ENCODE data around the gene LRMDA.

The LRMDA gene

GRCh38 chr10:75486591-75486990 is 55.2 kb downstream of the LRMDA start:
- DNase-seq, result no peak
- in situ Hi-C loops (cut with HindIII; ENCODE audit: low pct_ligation_motif_present, low pct_unique_long_range_greater_than_20kb, low sequenced_read_pairs), result no loop called here

DNA sequence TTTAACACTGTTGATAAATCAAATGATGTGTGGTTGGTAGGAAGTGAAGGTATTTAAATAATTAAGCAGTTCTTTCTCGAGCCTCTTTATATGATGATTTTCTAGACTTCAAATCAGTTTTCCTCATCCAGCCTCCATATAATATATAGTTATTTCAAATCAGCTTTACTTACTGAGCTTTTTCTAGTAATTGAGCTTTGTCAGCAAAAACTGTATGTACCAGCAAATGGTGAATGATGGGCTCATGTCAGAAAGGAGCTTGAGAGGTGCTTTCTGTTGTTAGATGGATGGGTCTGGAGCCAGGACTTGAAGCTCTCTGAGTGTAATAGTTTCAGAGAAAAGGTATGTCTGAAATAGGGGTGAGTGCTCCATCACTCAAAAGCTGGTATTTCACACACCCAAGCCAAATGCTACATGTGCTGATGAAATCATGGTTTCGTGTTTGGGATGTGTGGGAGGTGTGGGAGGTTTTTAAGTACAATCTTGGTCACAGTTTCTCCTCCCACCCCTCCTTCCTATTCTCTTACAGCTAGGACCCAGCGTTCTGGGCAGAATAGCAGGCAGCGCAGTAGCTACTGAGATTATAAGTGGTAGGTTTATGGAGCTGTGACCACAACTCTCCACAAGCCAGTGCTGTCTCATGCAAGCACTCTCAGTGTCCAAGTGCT is 55.8 kb downstream of the LRMDA start:
- no peak for DNase-seq
- in situ Hi-C loops (cut with HindIII; ENCODE audit: low pct_ligation_motif_present, low pct_unique_long_range_greater_than_20kb, low sequenced_read_pairs), result no loop called here

DNA sequence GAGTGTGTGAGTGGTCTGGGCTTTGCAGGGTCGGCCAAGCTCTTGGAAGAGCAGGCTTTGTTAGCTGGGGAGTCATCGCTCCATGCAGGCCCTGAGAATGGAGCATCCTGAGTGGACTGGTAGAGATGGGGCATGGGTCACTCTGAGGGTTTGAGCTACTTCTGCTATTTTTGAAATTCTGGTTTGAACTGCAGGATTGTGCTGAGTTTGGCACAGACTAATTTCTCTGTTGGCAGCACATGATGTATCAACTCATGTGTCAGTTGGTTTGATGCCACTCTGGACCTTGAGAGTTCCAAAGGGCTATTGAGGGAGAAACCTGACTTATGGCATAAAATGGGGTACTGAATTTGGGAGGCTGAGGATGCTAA is 56.3 kb downstream of the LRMDA start:
- DNase-seq, result no peak

DNA sequence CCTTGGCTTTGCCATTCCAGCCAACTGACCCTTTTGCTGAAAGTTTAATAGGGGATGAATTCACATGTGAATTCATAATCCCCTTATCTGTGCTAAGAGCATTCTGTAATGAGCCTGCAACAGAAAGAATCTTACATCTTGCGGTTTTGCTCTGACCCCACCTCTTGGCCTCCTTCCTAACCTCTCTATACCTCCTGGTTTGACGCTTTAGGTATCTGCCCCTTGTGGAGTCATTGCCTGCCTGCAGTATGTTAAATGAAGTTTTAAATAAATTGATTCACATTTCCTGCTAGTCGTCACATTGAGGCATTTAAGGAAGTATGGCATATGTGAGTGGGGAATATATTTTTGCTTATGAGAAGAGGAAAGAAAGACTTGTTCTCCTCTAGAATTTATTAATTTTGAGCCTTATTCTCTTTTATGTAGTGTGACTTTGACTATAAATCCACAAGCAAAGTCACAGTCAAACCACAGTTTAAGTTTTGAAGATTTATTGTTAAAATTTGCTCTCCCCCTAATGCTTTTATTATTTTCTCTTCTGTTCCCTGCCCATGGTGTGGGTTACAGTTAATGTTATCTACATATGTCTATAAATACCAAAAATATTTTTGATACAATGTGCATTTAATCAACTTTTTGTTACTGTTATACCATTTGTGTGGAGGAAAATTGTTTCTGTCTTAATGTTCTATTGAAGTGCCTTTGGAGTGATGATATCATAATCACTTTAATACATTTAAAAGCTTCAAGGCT is 60.9 kb downstream of the LRMDA start:
- no peak for DNase-seq
- in situ Hi-C loops (cut with HindIII; ENCODE audit: low pct_ligation_motif_present, low pct_unique_long_range_greater_than_20kb, low sequenced_read_pairs), result no loop called here

More for the DNA sequence above, 56.3 kb downstream of the LRMDA start:
- in situ Hi-C loops (cut with HindIII; ENCODE audit: low pct_ligation_motif_present, low pct_unique_long_range_greater_than_20kb, low sequenced_read_pairs), result no loop called here

DNA sequence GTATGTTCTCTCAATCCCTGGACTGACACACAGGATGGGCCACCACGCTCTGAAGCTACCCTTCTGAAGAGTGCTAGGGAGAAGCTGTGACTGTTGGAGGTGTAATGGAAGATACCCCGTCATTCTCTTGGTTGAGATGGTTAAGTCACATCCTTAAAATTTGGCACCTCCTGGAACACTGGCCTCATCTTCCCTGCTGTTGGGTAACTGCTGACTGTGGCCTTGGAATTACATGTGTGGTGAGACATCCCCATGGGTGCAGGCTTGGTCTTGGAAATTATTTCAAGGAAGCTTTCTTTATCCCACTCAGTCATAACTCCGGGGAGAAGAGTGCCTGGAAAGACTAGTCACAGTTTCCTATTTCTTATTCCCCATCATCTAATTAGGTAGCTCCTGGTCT is 62.0 kb downstream of the LRMDA start:
- in situ Hi-C loops (cut with HindIII; ENCODE audit: low pct_ligation_motif_present, low pct_unique_long_range_greater_than_20kb, low sequenced_read_pairs), result no loop called here
- DNase-seq, result no peak

GRCh38 chr10:75495434-75496190 is 64.2 kb downstream of the LRMDA start:
- no peak for DNase-seq
- in situ Hi-C loops (cut with HindIII; ENCODE audit: low pct_ligation_motif_present, low pct_unique_long_range_greater_than_20kb, low sequenced_read_pairs), result no loop called here

DNA sequence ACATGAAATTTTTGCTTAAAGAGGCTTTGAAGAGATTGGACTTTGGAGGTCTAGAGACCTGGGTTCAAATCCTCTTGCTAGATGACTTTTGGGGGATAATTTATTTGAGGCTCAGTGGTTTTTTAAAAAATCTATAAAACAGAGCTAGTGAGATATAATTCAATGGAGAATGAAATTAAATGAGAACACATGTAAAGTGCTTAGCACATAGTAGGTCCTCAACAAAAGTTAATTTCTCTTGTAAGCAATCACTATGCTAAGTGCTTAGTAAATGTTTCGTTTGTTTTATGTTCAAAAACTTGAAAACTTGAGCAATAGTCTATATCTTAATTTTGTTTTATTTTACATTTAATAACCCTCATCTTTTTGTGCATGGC is 64.8 kb downstream of the LRMDA start:
- in situ Hi-C loops (cut with HindIII; ENCODE audit: low pct_ligation_motif_present, low pct_unique_long_range_greater_than_20kb, low sequenced_read_pairs), result no loop called here
- DNase-seq, result no peak

DNA sequence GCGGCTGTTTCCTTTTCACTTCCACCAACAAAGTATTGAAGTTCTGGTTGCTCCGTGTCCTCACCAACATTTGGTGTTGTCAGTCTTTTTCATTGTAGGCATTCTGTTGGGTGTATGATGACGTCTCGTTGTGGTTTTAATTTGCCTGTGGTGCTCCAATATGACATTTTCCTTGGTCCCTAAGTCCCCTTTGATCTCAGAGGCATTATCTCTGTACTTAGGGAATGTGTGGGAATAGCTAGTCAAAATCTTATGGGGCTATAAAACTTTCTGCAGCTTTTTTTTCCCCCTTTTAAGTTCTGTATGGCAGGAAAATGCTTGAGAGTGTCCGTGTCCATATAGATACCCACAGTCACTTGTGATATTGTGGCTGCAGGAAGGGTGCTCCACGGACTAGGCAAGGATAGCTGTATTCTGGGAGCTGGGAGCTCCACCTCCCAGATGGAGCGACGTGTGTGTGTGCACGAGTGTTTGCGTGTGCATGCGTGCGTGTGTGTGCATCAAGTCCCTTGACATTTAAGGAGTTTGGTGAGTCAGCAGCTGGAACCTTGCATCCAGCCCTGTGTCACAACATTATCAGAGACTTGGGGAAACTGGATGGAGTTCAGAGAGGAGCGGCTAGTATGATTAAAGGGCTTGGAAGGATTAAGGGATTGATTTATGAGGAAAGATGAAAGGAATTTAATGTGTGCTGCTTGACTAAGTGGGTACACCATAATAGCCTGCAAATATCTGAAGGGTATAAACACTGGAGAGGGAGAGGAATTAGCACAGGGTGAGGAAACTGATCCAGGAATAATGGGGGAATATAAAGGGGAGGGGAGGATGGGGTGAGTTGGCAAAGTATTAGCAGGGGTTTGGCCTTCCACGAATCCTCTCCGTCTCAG is 66.8 kb downstream of the LRMDA start:
- in situ Hi-C loops (cut with HindIII; ENCODE audit: low pct_ligation_motif_present, low pct_unique_long_range_greater_than_20kb, low sequenced_read_pairs), result no loop called here
- no peak for DNase-seq

- no peak for DNase-seq
- in situ Hi-C loops (cut with HindIII; ENCODE audit: low pct_ligation_motif_present, low pct_unique_long_range_greater_than_20kb, low sequenced_read_pairs), result no loop called here
Observed at GRCh38 chr10:75498884-75499350, 67.5 kb downstream of the LRMDA start.

- DNase-seq, result no peak
- in situ Hi-C loops (cut with HindIII; ENCODE audit: low pct_ligation_motif_present, low pct_unique_long_range_greater_than_20kb, low sequenced_read_pairs), result no loop called here
Observed at GRCh38 chr10:75499556-75500160, 68.2 kb downstream of the LRMDA start.

- no peak for DNase-seq
- in situ Hi-C loops (cut with HindIII; ENCODE audit: low pct_ligation_motif_present, low pct_unique_long_range_greater_than_20kb, low sequenced_read_pairs), result no loop called here
Observed at GRCh38 chr10:75502389-75502788, 71.0 kb downstream of the LRMDA start.

DNA sequence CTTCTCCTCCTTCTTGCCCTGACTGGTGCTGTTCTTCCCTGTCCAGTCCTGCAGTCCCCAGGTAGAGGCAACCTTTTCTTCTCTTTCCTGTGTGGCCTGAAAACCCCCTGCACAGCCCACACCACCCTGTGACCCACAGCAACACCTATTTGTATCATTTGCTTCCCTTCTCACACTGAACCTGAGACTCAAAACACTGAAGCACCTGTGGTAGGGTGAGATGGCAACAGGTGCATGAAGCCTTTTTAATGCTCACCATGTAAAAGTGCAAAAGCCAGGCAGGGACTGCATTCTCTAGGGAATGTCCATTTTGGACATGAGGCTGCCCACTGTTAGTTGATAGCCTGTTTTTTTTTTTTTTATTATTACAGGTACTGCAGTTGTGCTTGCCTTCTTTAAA is 71.4 kb downstream of the LRMDA start:
- in situ Hi-C loops (cut with HindIII; ENCODE audit: low pct_ligation_motif_present, low pct_unique_long_range_greater_than_20kb, low sequenced_read_pairs), result no loop called here
- DNase-seq, result no peak

- in situ Hi-C loops (cut with HindIII; ENCODE audit: low pct_ligation_motif_present, low pct_unique_long_range_greater_than_20kb, low sequenced_read_pairs), result no loop called here
- DNase-seq, result no peak
Observed at GRCh38 chr10:75505293-75505692, 73.9 kb downstream of the LRMDA start.

- in situ Hi-C loops (cut with HindIII; ENCODE audit: low pct_ligation_motif_present, low pct_unique_long_range_greater_than_20kb, low sequenced_read_pairs), result no loop called here
- no peak for DNase-seq
Observed at GRCh38 chr10:75505840-75506506, 74.5 kb downstream of the LRMDA start.

GRCh38 chr10:75506930-75507329 is 75.5 kb downstream of the LRMDA start:
- in situ Hi-C loops (cut with HindIII; ENCODE audit: low pct_ligation_motif_present, low pct_unique_long_range_greater_than_20kb, low sequenced_read_pairs), result no loop called here

DNA sequence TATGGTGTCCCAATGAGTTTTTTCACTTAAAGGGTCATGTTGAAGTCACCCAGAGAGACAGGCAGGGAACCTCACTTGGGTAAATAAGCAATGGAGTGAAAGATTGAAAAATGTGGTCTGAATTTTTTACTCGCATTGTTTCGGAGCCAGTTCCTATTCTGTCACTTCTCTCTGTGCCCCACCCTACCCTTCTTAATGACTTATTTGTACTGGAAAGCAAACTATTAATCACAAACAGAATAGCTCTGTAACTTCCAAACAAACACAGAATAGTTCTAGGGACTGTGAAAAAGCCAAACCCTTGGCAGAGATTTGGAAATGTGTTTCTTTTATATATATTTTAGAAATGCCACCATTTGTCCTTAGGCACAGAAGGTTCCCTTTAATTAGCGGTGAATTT is 76.0 kb downstream of the LRMDA start:
- DNase-seq, result no peak
- in situ Hi-C loops (cut with HindIII; ENCODE audit: low pct_ligation_motif_present, low pct_unique_long_range_greater_than_20kb, low sequenced_read_pairs), result no loop called here

More at GRCh38 chr10:75506930-75507329, 75.5 kb downstream of the LRMDA start:
- no peak for DNase-seq

- in situ Hi-C loops (cut with HindIII; ENCODE audit: low pct_ligation_motif_present, low pct_unique_long_range_greater_than_20kb, low sequenced_read_pairs), result no loop called here
- no peak for DNase-seq
Observed at GRCh38 chr10:75508239-75508813, 76.9 kb downstream of the LRMDA start.

Measured in ACHN (cell line).